GM12878 (cell line): ENCODE measurements around the gene IL1RL1. TPM values are rescaled to one million over a fixed set of nuclear protein-coding genes. Genes with fewer than 3 reads are reported as not detected.
A peak's percentile ranks its signal among the peaks of the same experiment; 100 is the strongest.

Source experiments
- BHLHE40 ChIP-seq, 2 experiments: fragments of 450-650 bp in 1 of 2; IDR thresholded peaks; 2 replicates each; pipeline ENCODE4 v1.6.1; 2011 to 2017; ENCODE audit warnings: low read depth in 2 of 2, borderline replicate concordance in 1 of 2, improper control_type of control experiment in 1 of 2, low read length in 1 of 2, mild to moderate bottlenecking in 1 of 2
- CBX3 ChIP-seq: fragments of 200-600 bp; sonication (generic); IDR thresholded peaks from 2 replicates; pipeline ENCODE4 v1.6.1; 2016; ENCODE audit warnings: low read depth, borderline replicate concordance
- DPF2 ChIP-seq: fragments of 450-650 bp; IDR thresholded peaks from 2 replicates; pipeline ENCODE4 v1.6.1; 2017; ENCODE audit warnings: mild to moderate bottlenecking
- GATAD2B ChIP-seq: fragments of 450-650 bp; conservative IDR thresholded peaks from 2 replicates; pipeline ENCODE4 v1.6.1; 2017; ENCODE audit warnings: low read depth, mild to moderate bottlenecking, moderate library complexity
- HDAC2 ChIP-seq: fragments of 200-600 bp; sonication (generic); IDR thresholded peaks from 2 replicates; pipeline ENCODE4 v1.6.1; 2017
- KLF5 ChIP-seq: fragments of 450-650 bp; IDR thresholded peaks from 2 replicates; pipeline ENCODE4 v1.6.1; 2014; ENCODE audit warnings: mild to moderate bottlenecking; ENCODE audit not compliant: partially characterized antibody
- LARP7 ChIP-seq: fragments of 450-650 bp; IDR thresholded peaks from 2 replicates; pipeline ENCODE4 v1.6.1; 2017; ENCODE audit warnings: mild to moderate bottlenecking
- MEF2A ChIP-seq: IDR thresholded peaks from 2 replicates; pipeline ENCODE4 v1.6.1; 2011; ENCODE audit warnings: low read depth, mild to moderate bottlenecking, low read length, moderate library complexity; ENCODE audit not compliant: insufficient read depth
- NFIC ChIP-seq: IDR thresholded peaks from 2 replicates; pipeline ENCODE4 v1.6.1; 2012; ENCODE audit warnings: low read depth, mild to moderate bottlenecking, inconsistent platforms, low read length, moderate library complexity
- NRF1 ChIP-seq: conservative IDR thresholded peaks from 2 replicates; pipeline ENCODE4 v1.6.1; 2011; ENCODE audit warnings: mild to moderate bottlenecking, low read depth, low read length, improper control_type of control experiment
- PAX5 ChIP-seq: IDR thresholded peaks from 2 replicates; pipeline ENCODE4 v1.6.1; 2011; ENCODE audit warnings: low read depth, low read length, borderline replicate concordance
- PKNOX1 ChIP-seq: fragments of 450-650 bp; IDR thresholded peaks from 2 replicates; pipeline ENCODE4 v1.6.1; 2016; ENCODE audit warnings: mild to moderate bottlenecking
- RAD21 ChIP-seq: IDR thresholded peaks from 2 replicates; pipeline ENCODE4 v1.6.1; 2011; ENCODE audit warnings: mild to moderate bottlenecking, low read depth, low read length, moderate library complexity; ENCODE audit not compliant: insufficient read depth
- RB1 ChIP-seq: fragments of 450-650 bp; formaldehyde crosslinking; IDR thresholded peaks from 2 replicates; pipeline ENCODE4 v1.6.1; 2017; ENCODE audit warnings: mild to moderate bottlenecking, borderline replicate concordance
- RUNX3 ChIP-seq: IDR thresholded peaks from 2 replicates; pipeline ENCODE4 v1.6.1; 2012; ENCODE audit warnings: low read length, inconsistent platforms
- SMARCA5 ChIP-seq: fragments of 450-650 bp; IDR thresholded peaks from 2 replicates; pipeline ENCODE4 v1.6.1; 2017; ENCODE audit warnings: mild to moderate bottlenecking
- SRF ChIP-seq, 2 experiments: IDR thresholded peaks; 2 replicates each; pipeline ENCODE4 v1.6.1; 2011; ENCODE audit warnings: low read depth in 2 of 2, low read length in 2 of 2, mild to moderate bottlenecking in 1 of 2, moderate library complexity in 1 of 2
- TAF1 ChIP-seq: IDR thresholded peaks from 2 replicates; pipeline ENCODE4 v1.6.1; 2011; ENCODE audit warnings: mild to moderate bottlenecking, low read depth, low read length, borderline replicate concordance
- TCF12 ChIP-seq: IDR thresholded peaks from 2 replicates; pipeline ENCODE4 v1.6.1; 2011; ENCODE audit warnings: low read depth, mild to moderate bottlenecking, low read length
- YY1 ChIP-seq: IDR thresholded peaks from 2 replicates; pipeline ENCODE4 v1.6.1; 2011; ENCODE audit warnings: low read depth, mild to moderate bottlenecking, low read length
- ZNF217 ChIP-seq: fragments of 450-650 bp; IDR thresholded peaks from 2 replicates; pipeline ENCODE4 v1.6.1; 2017; ENCODE audit warnings: antibody characterized with exemption, mild to moderate bottlenecking
- ZNF24 ChIP-seq: fragments of 450-650 bp; IDR thresholded peaks from 2 replicates; pipeline ENCODE4 v1.6.1; 2017; ENCODE audit warnings: antibody characterized with exemption, mild to moderate bottlenecking
- ZNF274 ChIP-seq: IDR thresholded peaks from one replicate; pipeline ENCODE4 v1.8.0; 2011; ENCODE audit not compliant: insufficient read length, insufficient read depth
- ZSCAN29 ChIP-seq: fragments of 450-650 bp; IDR thresholded peaks from 2 replicates; pipeline ENCODE4 v1.6.1; 2017; ENCODE audit warnings: mild to moderate bottlenecking, moderate library complexity
- polyA plus RNA-seq, 11 experiments: library from polyadenylated mRNA; depleted of rRNA in 4 of 11; unstranded in 6 of 11; stranded (reverse) in 5 of 11; fragments of >200 nt; fragmentation: Nextera tagmentation in 4 of 11; fragmentation: Illumina TruSeq in 1 of 11; extraction: Ambion mirVana in 4 of 11; extraction: Trizol in 1 of 11; gene quantifications; 1 replicate in 1 of 11; 2 replicates in 10 of 11; pipeline versions ENCODE4 v1.2.1 to v1.2.3, GENCODE V29; 2011 to 2016; ENCODE audit warnings: inconsistent platforms in 2 of 11, missing spikeins in 2 of 11, low read depth in 1 of 11
- total RNA-seq, 4 experiments: library from RNA; depleted of rRNA in 3 of 4; stranded (reverse); fragments of >200 nt in 3 of 4; fragmentation: Illumina TruSeq in 1 of 4; extraction: Trizol in 1 of 4; gene quantifications; 2 replicates each; pipeline versions ENCODE4 v1.2.1 to v1.2.3, GENCODE V29; 2013 to 2021
- TF ChIP-seq, protein P1 (sequence below): IDR thresholded peaks from 2 replicates; pipeline ENCODE4 v1.6.1; 2012; ENCODE audit warnings: low read length, inconsistent platforms
- TF ChIP-seq, protein P2 (sequence below): fragments of 450-650 bp; IDR thresholded peaks from 2 replicates; pipeline ENCODE4 v1.6.1; 2014; ENCODE audit warnings: mild to moderate bottlenecking
- TF ChIP-seq, protein P3 (sequence below): fragments of 450-650 bp; IDR thresholded peaks from 2 replicates; pipeline ENCODE4 v1.6.1; 2017; ENCODE audit warnings: low read depth, mild to moderate bottlenecking, moderate library complexity

IL1RL1 gene
- total and polyA plus RNA-seq, 10 of the 15 experiments (the other 5 are each of a cell fraction or from before 2014, with no cell fraction given) = 0.08 to 0.18 TPM; not detected in 8

- no peak for TF ChIP-seq CBX3
- 0 out of 2 replicates have a peak, but pooled peaks have one; percentile 66 for TF ChIP-seq ZSCAN29
- peak; percentile 40; the same call in 1 of the 2 replicates for TF ChIP-seq RUNX3
- no peak for TF ChIP-seq HDAC2
- peak; percentile 63; the same call in 1 of the 2 replicates for TF ChIP-seq ZNF217
- no peak for TF ChIP-seq ZNF274
- TF ChIP-seq LARP7 = peak; percentile 65; the same call in 1 of the 2 replicates
- TF ChIP-seq PKNOX1 = no peak
- TF ChIP-seq, protein P1, sequence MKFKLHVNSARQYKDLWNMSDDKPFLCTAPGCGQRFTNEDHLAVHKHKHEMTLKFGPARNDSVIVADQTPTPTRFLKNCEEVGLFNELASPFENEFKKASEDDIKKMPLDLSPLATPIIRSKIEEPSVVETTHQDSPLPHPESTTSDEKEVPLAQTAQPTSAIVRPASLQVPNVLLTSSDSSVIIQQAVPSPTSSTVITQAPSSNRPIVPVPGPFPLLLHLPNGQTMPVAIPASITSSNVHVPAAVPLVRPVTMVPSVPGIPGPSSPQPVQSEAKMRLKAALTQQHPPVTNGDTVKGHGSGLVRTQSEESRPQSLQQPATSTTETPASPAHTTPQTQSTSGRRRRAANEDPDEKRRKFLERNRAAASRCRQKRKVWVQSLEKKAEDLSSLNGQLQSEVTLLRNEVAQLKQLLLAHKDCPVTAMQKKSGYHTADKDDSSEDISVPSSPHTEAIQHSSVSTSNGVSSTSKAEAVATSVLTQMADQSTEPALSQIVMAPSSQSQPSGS = peak; percentile 34
- peak; percentile 27 for TF ChIP-seq KLF5
- TF ChIP-seq, protein P2, sequence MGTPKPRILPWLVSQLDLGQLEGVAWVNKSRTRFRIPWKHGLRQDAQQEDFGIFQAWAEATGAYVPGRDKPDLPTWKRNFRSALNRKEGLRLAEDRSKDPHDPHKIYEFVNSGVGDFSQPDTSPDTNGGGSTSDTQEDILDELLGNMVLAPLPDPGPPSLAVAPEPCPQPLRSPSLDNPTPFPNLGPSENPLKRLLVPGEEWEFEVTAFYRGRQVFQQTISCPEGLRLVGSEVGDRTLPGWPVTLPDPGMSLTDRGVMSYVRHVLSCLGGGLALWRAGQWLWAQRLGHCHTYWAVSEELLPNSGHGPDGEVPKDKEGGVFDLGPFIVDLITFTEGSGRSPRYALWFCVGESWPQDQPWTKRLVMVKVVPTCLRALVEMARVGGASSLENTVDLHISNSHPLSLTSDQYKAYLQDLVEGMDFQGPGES = no peak
- TF ChIP-seq NFIC = 0 out of 2 replicates have a peak, but pooled peaks have one; percentile 35
- TF ChIP-seq ZNF24 = peak; percentile 59; the same call in 1 of the 2 replicates
- TF ChIP-seq MEF2A = 0 out of 2 replicates have a peak, but pooled peaks have one; percentile 6
- peak; percentile 90; the same call in 1 of the 2 replicates for TF ChIP-seq DPF2
- TF ChIP-seq NRF1 = no peak
- peak; percentile 37; the same call in 1 of the 2 replicates for TF ChIP-seq TAF1
- peak; percentile 97 for TF ChIP-seq GATAD2B
- peak; percentile 5 to 58; a peak in 3 of 4 replicates for TF ChIP-seq BHLHE40 (IDR thresholded peaks at IDR 0.05; ENCODE audit: borderline replicate concordance in 1 of 2, low read depth in 2 of 2, low read length in 1 of 2)
- no peak; the same call in 1 of the 2 replicates for TF ChIP-seq PAX5
- peak; percentile 76 for TF ChIP-seq RAD21
- TF ChIP-seq, protein P3, sequence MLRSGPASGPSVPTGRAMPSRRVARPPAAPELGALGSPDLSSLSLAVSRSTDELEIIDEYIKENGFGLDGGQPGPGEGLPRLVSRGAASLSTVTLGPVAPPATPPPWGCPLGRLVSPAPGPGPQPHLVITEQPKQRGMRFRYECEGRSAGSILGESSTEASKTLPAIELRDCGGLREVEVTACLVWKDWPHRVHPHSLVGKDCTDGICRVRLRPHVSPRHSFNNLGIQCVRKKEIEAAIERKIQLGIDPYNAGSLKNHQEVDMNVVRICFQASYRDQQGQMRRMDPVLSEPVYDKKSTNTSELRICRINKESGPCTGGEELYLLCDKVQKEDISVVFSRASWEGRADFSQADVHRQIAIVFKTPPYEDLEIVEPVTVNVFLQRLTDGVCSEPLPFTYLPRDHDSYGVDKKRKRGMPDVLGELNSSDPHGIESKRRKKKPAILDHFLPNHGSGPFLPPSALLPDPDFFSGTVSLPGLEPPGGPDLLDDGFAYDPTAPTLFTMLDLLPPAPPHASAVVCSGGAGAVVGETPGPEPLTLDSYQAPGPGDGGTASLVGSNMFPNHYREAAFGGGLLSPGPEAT = peak; percentile 66
- TF ChIP-seq SRF (IDR thresholded peaks at IDR 0.05; ENCODE audit: low read depth in 2 of 2, low read length in 2 of 2) = 0 out of 4 replicates have a peak, but pooled peaks of 1 of the 2 experiments have one; percentile 48
- peak; percentile 98 for TF ChIP-seq SMARCA5
- 0 out of 2 replicates have a peak, but pooled peaks have one; percentile 8 for TF ChIP-seq TCF12
- peak; percentile 65 for TF ChIP-seq YY1
- TF ChIP-seq RB1 = peak; percentile 90; the same call in 1 of the 2 replicates
These were observed 44.4 kb downstream of the IL1RL1 start, which contains the start of gene IL18R1 (continued) for GRCh38 chr2:102355526-102356380.
